ENCODE measurements around the gene NPY5R.

GRCh38 chr4:163331629-163332376 is 11.9 kb upstream of the NPY5R start:
- TF ChIP-seq CTCF (conservative IDR thresholded peaks at IDR 0.05) (no peak), ZFX (IDR thresholded peaks at IDR 0.05) (no peak)
